Erythroblast (primary cell): ENCODE data around the gene PCDHB16.
"Not testable (repeated sequence)": the region's sequence is repeated elsewhere in the genome, so short reads cannot be mapped to it uniquely, and the experiment has no call there.

Source experiments
- DNase-seq, 2 experiments: peaks; one replicate each; lab custom pipeline; 2025; lab: John Stamatoyannopoulos, UW
- GATA1 ChIP-seq: IDR thresholded peaks from 2 replicates; pipeline ENCODE4 v1.6.1; 2011; ENCODE audit warnings: low read depth, mild to moderate bottlenecking, control low read depth, low read length, moderate library complexity
- POLR2A ChIP-seq: IDR thresholded peaks from 2 replicates; pipeline ENCODE4 v1.6.1; 2011; ENCODE audit warnings: mild to moderate bottlenecking, low read length

The PCDHB16 gene

DNA sequence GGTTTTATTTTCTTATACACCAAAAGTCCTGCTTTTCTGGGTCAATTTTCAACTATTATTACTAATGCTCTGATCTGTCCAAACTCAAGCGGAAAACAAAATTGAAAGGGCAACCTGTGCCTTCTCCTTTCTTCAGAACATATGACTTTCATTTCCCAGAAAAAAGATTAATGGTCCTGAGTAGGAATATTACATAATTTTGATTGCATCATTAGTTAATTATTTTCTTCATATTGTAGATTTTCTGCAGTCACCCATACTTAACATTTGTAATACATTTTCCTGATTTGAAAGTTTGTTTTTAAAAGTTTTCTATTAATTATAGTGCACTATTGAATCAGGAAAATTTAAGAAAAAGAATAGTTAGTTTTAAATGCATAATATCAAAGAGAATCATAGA lies 6.3 kb upstream of the PCDHB16 start:
- no peak for DNase-seq
- TF ChIP-seq GATA1: no peak
- no peak for TF ChIP-seq POLR2A

DNA sequence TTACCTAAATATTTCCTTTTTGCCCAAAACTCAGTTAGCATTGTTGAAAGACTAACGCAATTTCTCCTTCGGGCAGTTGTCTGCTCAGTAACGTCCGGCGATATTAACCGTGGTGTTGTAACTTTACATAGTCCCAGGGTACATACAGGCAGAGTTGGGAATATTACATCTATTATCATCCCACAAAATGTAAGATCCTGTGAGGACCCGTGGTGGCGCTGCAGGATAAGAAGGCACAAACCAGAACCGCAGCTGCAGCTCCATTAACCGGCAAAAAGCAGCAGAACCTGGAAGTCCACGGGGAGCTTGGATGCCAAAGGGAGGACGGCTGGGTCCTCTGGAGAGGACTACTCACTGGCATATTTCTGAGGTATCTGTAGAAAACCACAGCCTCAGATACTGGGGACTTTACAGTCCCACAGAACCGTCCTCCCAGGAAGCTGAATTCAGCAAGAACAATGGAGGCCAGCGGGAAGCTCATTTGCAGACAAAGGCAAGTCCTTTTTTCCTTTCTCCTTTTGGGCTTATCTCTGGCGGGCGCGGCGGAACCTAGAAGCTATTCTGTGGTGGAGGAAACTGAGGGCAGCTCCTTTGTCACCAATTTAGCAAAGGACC lies 4.5 kb upstream of the PCDHB16 start, which contains the start of gene PCDHB8:
TSS of gene PCDHB8 (plus strand) at position 214 of the 615 bp plus-strand sequence. CDS start at position 459, 245 bp downstream.
- DNase-seq: not testable (repeated sequence)

DNA sequence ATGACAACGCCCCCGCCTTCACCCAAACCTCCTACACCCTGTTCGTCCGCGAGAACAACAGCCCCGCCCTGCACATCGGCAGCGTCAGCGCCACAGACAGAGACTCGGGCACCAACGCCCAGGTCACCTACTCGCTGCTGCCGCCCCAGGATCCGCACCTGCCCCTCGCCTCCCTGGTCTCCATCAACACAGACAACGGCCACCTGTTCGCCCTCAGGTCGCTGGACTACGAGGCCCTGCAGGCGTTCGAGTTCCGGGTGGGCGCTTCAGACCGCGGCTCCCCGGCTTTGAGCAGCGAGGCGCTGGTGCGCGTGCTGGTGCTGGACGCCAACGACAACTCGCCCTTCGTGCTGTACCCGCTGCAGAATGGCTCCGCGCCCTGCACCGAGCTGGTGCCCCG lies 2.8 kb upstream of the PCDHB16 start:
- not testable (repeated sequence) for DNase-seq

DNA sequence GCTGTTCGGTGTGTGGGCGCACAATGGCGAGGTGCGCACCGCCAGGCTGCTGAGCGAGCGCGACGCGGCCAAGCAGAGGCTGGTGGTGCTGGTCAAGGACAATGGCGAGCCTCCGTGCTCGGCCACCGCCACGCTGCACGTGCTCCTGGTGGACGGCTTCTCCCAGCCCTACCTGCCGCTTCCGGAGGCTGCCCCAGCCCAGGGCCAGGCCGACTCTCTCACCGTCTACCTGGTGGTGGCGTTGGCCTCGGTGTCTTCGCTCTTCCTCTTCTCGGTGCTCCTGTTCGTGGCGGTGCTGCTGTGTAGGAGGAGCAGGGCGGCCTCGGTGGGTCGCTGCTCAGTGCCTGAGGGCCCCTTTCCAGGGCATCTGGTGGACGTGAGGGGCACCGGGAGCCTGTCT lies 2.3 kb upstream of the PCDHB16 start:
- DNase-seq: not testable (repeated sequence)

DNA sequence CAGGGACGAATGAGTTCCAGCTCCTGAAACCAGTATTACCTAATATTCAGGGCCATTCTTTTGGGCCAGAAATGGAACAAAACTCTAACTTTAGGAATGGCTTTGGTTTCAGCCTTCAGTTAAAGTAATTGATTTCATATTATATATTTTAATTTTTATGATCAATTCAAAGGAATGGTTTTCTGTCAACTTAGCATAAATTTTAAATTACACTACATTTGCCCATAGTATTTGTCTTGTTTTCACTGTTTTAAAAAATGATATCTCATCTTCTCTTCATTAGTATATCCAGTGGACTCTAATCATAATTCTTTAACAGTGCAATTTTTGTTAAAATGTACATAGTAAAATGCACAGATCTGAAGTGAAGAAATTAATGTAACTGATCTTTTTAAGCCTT lies 1.9 kb upstream of the PCDHB16 start:
- TF ChIP-seq POLR2A (no peak), GATA1 (no peak)
- no peak for DNase-seq

DNA sequence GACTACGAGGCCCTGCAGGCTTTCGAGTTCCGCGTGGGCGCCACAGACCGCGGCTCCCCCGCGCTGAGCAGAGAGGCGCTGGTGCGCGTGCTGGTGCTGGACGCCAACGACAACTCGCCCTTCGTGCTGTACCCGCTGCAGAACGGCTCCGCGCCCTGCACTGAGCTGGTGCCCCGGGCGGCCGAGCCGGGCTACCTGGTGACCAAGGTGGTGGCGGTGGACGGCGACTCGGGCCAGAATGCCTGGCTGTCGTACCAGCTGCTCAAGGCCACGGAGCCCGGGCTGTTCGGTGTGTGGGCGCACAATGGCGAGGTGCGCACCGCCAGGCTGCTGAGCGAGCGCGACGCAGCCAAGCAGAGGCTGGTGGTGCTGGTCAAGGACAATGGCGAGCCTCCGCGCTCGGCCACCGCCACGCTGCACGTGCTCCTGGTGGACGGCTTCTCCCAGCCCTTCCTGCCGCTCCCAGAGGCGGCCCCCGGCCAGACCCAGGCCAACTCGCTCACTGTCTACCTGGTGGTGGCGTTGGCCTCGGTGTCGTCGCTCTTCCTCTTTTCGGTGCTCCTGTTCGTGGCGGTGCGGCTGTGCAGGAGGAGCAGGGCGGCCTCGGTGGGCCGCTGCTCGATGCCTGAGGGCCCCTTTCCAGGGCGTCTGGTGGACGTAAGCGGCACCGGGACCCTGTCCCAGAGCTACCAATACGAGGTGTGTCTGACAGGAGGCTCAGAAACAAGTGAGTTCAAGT lies 2.1 kb downstream of the PCDHB16 start:
- not testable (repeated sequence) for DNase-seq

DNA sequence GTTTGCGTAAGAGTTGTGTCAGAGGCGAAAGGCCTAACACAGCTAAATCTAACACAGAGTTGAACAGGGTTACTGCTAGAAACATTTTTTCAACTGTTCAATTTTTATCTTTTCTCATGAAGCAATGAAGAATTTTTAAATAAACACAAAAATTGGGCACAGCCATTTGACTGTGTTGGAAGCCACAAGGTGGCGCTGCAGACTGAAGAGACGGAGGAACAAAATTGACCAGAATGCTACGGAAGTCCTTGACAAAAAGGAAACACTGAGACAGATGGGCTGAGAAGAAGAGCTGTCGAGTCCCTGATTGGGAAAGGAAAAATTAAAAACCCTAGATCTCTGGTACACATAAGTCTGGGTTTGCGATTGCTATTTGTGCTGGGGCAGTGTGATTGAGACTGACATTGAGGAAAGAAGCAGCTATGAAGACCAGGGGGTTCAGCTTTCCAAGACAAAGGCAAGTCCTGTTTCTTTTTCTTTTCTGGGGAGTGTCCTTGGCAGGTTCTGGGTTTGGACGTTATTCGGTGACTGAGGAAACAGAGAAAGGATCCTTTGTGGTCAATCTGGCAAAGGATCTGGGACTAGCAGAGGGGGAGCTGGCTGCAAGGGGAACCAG lies 4.8 kb downstream of the PCDHB16 start, which contains the start of gene PCDHB9:
TSS of gene PCDHB9 (plus strand) at position 265 of the 616 bp plus-strand sequence. CDS start at position 423, 158 bp downstream.
- peak in 1 of 2 experiments; percentile 4 for DNase-seq
- no peak for TF ChIP-seq POLR2A
- no peak for TF ChIP-seq GATA1

DNA sequence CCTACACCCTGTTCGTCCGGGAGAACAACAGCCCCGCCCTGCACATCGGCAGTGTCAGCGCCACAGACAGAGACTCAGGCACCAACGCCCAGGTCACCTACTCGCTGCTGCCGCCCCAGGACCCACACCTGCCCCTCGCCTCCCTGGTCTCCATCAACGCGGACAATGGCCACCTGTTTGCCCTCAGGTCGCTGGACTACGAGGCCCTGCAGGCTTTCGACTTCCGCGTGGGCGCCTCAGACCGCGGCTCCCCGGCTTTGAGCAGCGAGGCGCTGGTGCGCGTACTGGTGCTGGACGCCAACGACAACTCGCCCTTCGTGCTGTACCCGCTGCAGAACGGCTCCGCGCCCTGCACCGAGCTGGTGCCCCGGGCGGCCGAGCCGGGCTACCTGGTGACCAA lies 6.5 kb downstream of the PCDHB16 start:
- DNase-seq: not testable (repeated sequence)

DNA sequence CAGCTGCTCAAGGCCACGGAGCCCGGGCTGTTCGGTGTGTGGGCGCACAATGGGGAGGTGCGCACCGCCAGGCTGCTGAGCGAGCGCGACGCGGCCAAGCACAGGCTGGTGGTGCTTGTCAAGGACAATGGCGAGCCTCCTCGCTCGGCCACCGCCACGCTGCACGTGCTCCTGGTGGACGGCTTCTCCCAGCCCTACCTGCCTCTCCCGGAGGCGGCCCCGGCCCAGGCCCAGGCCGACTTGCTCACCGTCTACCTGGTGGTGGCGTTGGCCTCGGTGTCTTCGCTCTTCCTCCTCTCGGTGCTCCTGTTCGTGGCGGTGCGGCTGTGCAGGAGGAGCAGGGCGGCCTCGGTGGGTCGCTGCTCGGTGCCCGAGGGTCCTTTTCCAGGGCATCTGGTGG lies 6.9 kb downstream of the PCDHB16 start:
- not testable (repeated sequence) for DNase-seq

DNA sequence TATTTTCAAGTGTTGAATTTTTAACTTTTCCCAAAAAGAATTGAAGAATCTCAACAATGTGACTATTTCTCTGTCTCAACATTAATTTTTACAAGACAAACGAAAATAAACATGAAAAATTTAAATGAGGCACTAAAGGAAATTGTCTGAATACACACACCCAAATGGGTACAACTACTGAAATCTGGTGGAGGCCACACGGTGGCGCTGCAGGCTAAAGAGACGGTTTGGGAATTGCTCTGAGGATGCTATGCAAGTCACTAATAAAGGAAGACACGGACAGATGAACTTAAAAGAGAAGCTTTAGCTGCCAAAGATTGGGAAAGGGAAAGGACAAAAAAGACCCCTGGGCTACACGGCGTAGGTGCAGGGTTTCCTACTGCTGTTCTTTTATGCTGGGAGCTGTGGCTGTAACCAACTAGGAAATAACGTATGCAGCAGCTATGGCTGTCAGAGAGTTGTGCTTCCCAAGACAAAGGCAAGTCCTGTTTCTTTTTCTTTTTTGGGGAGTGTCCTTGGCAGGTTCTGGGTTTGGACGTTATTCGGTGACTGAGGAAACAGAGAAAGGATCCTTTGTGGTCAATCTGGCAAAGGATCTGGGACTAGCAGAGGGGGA lies 10.0 kb downstream of the PCDHB16 start, which contains the start of gene PCDHB10:
TSS of gene PCDHB10 (plus strand) at position 244 of the 616 bp plus-strand sequence. CDS start at position 444, 200 bp downstream.
- DNase-seq: peak; percentile 1 to 40
- TF ChIP-seq GATA1: no peak

DNA sequence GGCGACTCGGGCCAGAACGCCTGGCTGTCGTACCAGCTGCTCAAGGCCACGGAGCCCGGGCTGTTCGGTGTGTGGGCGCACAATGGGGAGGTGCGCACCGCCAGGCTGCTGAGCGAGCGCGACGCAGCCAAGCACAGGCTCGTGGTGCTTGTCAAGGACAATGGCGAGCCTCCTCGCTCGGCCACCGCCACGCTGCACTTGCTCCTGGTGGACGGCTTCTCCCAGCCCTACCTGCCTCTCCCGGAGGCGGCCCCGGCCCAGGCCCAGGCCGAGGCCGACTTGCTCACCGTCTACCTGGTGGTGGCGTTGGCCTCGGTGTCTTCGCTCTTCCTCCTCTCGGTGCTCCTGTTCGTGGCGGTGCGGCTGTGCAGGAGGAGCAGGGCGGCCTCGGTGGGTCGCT lies 12.1 kb downstream of the PCDHB16 start:
- not testable (repeated sequence) for DNase-seq

DNA sequence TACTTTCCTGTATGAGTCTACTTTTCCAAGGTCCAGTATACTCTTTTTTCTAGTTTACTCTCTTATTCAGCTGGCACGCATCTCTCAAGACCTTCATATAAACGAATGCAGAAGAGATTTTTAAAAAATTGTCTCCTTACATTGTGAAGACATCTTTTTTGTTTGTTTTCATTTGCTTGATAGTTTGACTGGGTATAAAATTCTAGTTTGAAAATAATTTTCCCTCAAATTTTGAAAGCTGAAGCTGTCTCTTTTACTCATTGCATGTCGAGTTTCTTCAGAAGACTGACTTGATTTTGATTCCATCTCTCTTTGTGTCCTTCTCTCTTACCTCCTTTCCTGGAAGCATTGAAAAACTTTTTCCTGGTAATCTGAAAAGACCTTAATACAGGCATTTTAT lies 14.2 kb downstream of the PCDHB16 start:
- TF ChIP-seq POLR2A (no peak), GATA1 (no peak)
- DNase-seq: no peak

DNA sequence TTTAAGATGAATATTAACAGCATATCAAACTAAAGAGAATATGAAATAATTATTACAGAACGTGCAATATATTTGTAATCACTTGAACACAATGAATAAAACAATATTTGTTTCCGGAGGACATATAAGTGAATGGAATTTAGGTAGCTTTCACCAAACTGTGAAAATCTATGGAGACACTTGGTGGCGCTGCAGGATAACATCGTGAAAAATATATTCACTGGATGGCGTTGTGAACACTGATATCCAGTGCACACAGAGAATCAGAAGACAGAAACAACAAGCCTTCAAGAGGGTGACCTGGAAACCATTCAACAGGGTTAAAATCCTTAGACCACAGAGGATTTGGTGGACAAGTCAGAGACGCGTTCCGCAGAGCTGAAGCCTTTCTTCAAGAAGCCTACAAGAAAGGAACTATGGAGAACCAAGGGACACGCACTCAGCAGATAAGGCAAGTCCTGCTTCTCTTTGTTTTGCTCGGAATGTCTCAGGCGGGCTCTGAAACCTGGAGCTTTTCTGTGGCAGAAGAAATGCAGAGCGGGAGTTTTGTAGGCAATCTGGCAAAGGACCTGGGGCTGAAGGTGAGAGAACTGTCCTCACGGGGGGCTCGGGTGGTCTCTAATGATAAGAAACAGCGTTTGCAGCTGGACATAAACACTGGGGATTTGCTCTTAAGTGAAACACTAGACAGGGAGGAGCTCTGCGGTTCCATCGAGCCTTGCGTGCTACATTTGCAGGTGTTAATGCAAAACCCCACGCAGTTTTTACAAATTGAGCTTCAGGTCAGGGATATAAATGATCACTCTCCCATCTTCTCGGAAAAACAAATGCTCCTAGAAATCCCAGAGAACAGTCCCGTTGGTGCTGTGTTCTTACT lies 17.4 kb downstream of the PCDHB16 start, which contains the start of gene PCDHB11:
TSS of gene PCDHB11 (plus strand) at position 269 of the 877 bp plus-strand sequence. CDS start at position 417, 148 bp downstream.
- no peak for TF ChIP-seq POLR2A
- no peak for TF ChIP-seq GATA1
- no peak for DNase-seq

DNA sequence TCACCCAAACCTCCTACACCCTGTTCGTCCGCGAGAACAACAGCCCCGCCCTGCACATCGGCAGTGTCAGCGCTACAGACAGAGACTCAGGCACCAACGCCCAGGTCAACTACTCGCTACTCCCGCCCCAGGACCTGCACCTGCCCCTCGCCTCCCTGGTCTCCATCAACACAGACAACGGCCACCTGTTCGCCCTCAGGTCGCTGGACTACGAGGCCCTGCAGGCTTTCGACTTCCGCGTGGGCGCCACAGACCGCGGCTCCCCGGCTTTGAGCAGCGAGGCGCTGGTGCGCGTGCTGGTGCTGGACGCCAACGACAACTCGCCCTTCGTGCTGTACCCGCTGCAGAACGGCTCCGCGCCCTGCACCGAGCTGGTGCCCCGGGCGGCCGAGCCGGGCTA lies 18.9 kb downstream of the PCDHB16 start:
- DNase-seq: not testable (repeated sequence)

DNA sequence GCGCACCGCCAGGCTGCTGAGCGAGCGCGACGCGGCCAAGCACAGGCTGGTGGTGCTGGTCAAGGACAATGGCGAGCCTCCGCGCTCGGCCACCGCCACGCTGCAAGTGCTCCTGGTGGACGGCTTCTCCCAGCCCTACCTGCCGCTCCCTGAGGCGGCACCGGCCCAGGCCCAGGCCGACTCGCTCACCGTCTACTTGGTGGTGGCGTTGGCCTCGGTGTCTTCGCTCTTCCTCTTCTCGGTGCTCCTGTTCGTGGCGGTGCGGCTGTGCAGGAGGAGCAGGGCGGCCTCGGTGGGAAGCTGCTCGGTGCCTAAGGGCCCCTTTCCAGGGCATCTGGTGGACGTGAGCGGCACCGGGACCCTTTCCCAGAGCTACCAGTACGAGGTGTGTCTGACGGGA lies 19.5 kb downstream of the PCDHB16 start:
- not testable (repeated sequence) for DNase-seq
